ENCODE data around the gene CNIH1.
"Not testable (repeated sequence)": the region's sequence is repeated elsewhere in the genome, so short reads cannot be mapped to it uniquely, and the experiment has no call there.

The CNIH1 gene

GRCh38 chr14:54470701-54471100 lies 29.5 kb upstream of the CNIH1 start:
- no peak for DNase-seq (ENCODE audit: low read depth in 1 of 2, low spot score in 1 of 2)

- DNase-seq (ENCODE audit: low read depth in 1 of 2, low spot score in 1 of 2) = no peak
Observed at GRCh38 chr14:54467280-54467679, 26.1 kb upstream of the CNIH1 start.

- no peak for DNase-seq (ENCODE audit: low read depth in 1 of 2, low spot score in 1 of 2)
Observed at GRCh38 chr14:54465654-54466053, 24.5 kb upstream of the CNIH1 start.

- DNase-seq (ENCODE audit: low read depth in 1 of 2, low spot score in 1 of 2) = no peak
Observed at GRCh38 chr14:54462048-54462447, 20.9 kb upstream of the CNIH1 start.

GRCh38 chr14:54459106-54459505 lies 17.9 kb upstream of the CNIH1 start:
- no peak for DNase-seq (ENCODE audit: low read depth in 1 of 2, low spot score in 1 of 2)

GRCh38 chr14:54458536-54458935 lies 17.4 kb upstream of the CNIH1 start:
- DNase-seq (ENCODE audit: low read depth in 1 of 2, low spot score in 1 of 2) = not testable (repeated sequence)

- no peak for DNase-seq (ENCODE audit: low read depth in 1 of 2, low spot score in 1 of 2)
Observed at GRCh38 chr14:54457609-54457996, 16.4 kb upstream of the CNIH1 start.

- DNase-seq (ENCODE audit: low read depth in 1 of 2, low spot score in 1 of 2) = not testable (repeated sequence)
Observed at GRCh38 chr14:54456820-54457608, 15.8 kb upstream of the CNIH1 start.

GRCh38 chr14:54455363-54455762 lies 14.2 kb upstream of the CNIH1 start:
- no peak for DNase-seq (ENCODE audit: low read depth in 1 of 2, low spot score in 1 of 2)

- not testable (repeated sequence) for DNase-seq (ENCODE audit: low read depth in 1 of 2, low spot score in 1 of 2)
Observed at GRCh38 chr14:54453990-54454389, 12.8 kb upstream of the CNIH1 start.

- no peak for DNase-seq (ENCODE audit: low read depth in 1 of 2, low spot score in 1 of 2)
Observed at GRCh38 chr14:54453252-54453651, 12.1 kb upstream of the CNIH1 start.

GRCh38 chr14:54451961-54452360 lies 10.8 kb upstream of the CNIH1 start:
- no peak for DNase-seq (ENCODE audit: low read depth in 1 of 2, low spot score in 1 of 2)

- no peak for DNase-seq (ENCODE audit: low read depth in 1 of 2, low spot score in 1 of 2)
Observed at GRCh38 chr14:54451121-54451601, 10.0 kb upstream of the CNIH1 start.

GRCh38 chr14:54450535-54450934 lies 9.4 kb upstream of the CNIH1 start:
- no peak for DNase-seq (ENCODE audit: low read depth in 1 of 2, low spot score in 1 of 2)

- no peak for DNase-seq (ENCODE audit: low read depth in 1 of 2, low spot score in 1 of 2)
Observed at GRCh38 chr14:54447231-54447692, 6.1 kb upstream of the CNIH1 start.

GRCh38 chr14:54446161-54446693 lies 5.1 kb upstream of the CNIH1 start:
- DNase-seq (ENCODE audit: low read depth in 1 of 2, low spot score in 1 of 2) = no peak

- no peak for DNase-seq (ENCODE audit: low read depth in 1 of 2, low spot score in 1 of 2)
Observed at GRCh38 chr14:54444681-54445080, 3.5 kb upstream of the CNIH1 start.

- no peak for DNase-seq (ENCODE audit: low read depth in 1 of 2, low spot score in 1 of 2)
Observed at GRCh38 chr14:54443981-54444380, 2.8 kb upstream of the CNIH1 start.

- DNase-seq (ENCODE audit: low read depth in 1 of 2, low spot score in 1 of 2) = not testable (repeated sequence)
Observed at GRCh38 chr14:54442961-54443360, 1.8 kb upstream of the CNIH1 start.

- no peak for DNase-seq (ENCODE audit: low read depth in 1 of 2, low spot score in 1 of 2)
Observed at GRCh38 chr14:54440476-54440872, 700 bp downstream of the CNIH1 start.

- no peak for DNase-seq (ENCODE audit: low read depth in 1 of 2, low spot score in 1 of 2)
Observed at GRCh38 chr14:54440037-54440436, 1.1 kb downstream of the CNIH1 start.

- no peak for DNase-seq (ENCODE audit: low read depth in 1 of 2, low spot score in 1 of 2)
Observed at GRCh38 chr14:54438703-54439102, 2.5 kb downstream of the CNIH1 start.

GRCh38 chr14:54437954-54438353 lies 3.2 kb downstream of the CNIH1 start:
- DNase-seq (ENCODE audit: low read depth in 1 of 2, low spot score in 1 of 2) = not testable (repeated sequence)

Measured in activated CD4-positive, alpha-beta T cell treated with anti-CD3 and anti-CD28 coated beads, Interleukin-2, amount 50 U/mL, for 24 hours (primary cell).